Body of pancreas (tissue), 4 donors: ENCODE results near the gene CFAP54.

Source experiments
- POLR2A ChIP-seq, 3 donors: fragments of 450-650 bp; IDR thresholded peaks; one replicate each; pipeline ENCODE4 v1.6.1; 2016; ENCODE audit warnings: antibody characterized with exemption in 3 of 3, mild to moderate bottlenecking in 2 of 3
- TF ChIP-seq, protein P1 (sequence below), 7 experiments: fragments of 450-650 bp in 4 of 7; fragments of 200-600 bp in 3 of 7; sonication (generic) in 3 of 7; IDR thresholded peaks; one replicate each; pipeline ENCODE4 v1.5.1; 2016 to 2019; ENCODE audit warnings: antibody characterized with exemption in 7 of 7

DNA sequence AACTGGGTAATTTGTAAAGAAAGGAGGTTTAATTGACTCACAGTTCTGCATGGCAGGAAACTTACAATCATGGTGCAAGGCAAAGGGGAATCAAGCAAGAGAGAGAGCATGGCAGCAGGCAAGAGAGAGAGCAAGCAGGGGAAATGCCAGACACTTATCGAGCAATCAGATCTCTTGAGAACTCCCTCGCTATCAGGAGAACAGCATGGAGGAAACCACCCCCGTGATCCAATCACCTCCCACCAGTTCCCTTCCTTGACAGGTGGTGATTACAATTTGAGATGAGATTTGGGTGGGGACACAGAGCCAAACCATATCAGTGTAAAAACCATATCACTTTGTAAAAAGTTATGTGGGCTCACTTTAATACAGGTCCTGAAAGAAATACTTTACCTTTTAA, 361.3 kb downstream of the CFAP54 start:
- TF ChIP-seq, protein P1, sequence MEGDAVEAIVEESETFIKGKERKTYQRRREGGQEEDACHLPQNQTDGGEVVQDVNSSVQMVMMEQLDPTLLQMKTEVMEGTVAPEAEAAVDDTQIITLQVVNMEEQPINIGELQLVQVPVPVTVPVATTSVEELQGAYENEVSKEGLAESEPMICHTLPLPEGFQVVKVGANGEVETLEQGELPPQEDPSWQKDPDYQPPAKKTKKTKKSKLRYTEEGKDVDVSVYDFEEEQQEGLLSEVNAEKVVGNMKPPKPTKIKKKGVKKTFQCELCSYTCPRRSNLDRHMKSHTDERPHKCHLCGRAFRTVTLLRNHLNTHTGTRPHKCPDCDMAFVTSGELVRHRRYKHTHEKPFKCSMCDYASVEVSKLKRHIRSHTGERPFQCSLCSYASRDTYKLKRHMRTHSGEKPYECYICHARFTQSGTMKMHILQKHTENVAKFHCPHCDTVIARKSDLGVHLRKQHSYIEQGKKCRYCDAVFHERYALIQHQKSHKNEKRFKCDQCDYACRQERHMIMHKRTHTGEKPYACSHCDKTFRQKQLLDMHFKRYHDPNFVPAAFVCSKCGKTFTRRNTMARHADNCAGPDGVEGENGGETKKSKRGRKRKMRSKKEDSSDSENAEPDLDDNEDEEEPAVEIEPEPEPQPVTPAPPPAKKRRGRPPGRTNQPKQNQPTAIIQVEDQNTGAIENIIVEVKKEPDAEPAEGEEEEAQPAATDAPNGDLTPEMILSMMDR (IDR thresholded peaks at IDR 0.05) = no peak
- TF ChIP-seq POLR2A (IDR thresholded peaks at IDR 0.05) = no peak
